Tibial nerve (tissue), 4 donors: ENCODE data around the gene ZNF502. TPM values are rescaled to one million over a fixed set of nuclear protein-coding genes. Genes with fewer than 3 reads are reported as not detected.
A peak's percentile ranks its signal among the peaks of the same experiment; 100 is the strongest.

ENCODE experiments used
- DNase-seq, 2 donors: peaks; one replicate each; pipeline ENCODE4 v3.0.0-alpha.2; 2019; ENCODE audit warnings: low spot score in 2 of 2
- H3K27ac ChIP-seq, 4 donors: fragments of 200-600 bp; sonication (generic) in 3 of 4; one replicate each; pipeline ENCODE4 v1.5.1; 2017 to 2019; ENCODE audit warnings: mild to moderate bottlenecking in 1 of 4
- H3K27me3 ChIP-seq, 2 donors: fragments of 200-600 bp; sonication (generic) in 1 of 2; one replicate each; pipeline versions ENCODE4 v1.5.1 to v1.6.0; 2017 to 2019
- H3K36me3 ChIP-seq, 3 donors: fragments of 200-600 bp; sonication (generic); one replicate each; pipeline ENCODE4 v1.5.1; 2018 to 2019
- H3K4me1 ChIP-seq, 4 donors: fragments of 200-600 bp; sonication (generic) in 3 of 4; one replicate each; pipeline ENCODE4 v1.5.1; 2017 to 2019
- H3K4me3 ChIP-seq, 4 donors: fragments of 200-600 bp; sonication (generic) in 3 of 4; one replicate each; pipeline ENCODE4 v1.5.1; 2017 to 2019; ENCODE audit warnings: mild to moderate bottlenecking in 1 of 4, moderate library complexity in 1 of 4
- H3K9me3 ChIP-seq, 4 donors: fragments of 200-600 bp; sonication (generic) in 3 of 4; one replicate each; pipeline ENCODE4 v1.5.1; 2017 to 2019
- CTCF ChIP-seq, 5 experiments: fragments of 200-600 bp in 3 of 5; fragments of 450-650 bp in 2 of 5; sonication (generic) in 3 of 5; IDR thresholded peaks; one replicate each; pipeline ENCODE4 v1.5.1; 2016 to 2019; ENCODE audit warnings: antibody characterized with exemption in 5 of 5, mild to moderate bottlenecking in 3 of 5, moderate library complexity in 2 of 5
- EP300 ChIP-seq, 2 donors: sonication (generic); formaldehyde crosslinking; IDR thresholded peaks; one replicate each; pipeline ENCODE4 v1.6.1; 2017; ENCODE audit warnings: antibody characterized with exemption in 2 of 2, mild to moderate bottlenecking in 1 of 2
- POLR2A ChIP-seq, 2 donors: fragments of 450-650 bp; IDR thresholded peaks; one replicate each; pipeline ENCODE4 v1.6.1; 2017; ENCODE audit warnings: antibody characterized with exemption in 2 of 2, mild to moderate bottlenecking in 2 of 2, moderate library complexity in 2 of 2
- WGBS, 2 donors: methylation state at CpG; one replicate each; pipeline ENCODE4 v1.1.5; 2018; 5-methylcytosine and 5-hydroxymethylcytosine counted together
- total RNA-seq, 4 donors: library from RNA; depleted of rRNA; stranded (reverse); fragments of >200 nt; gene quantifications; one replicate each; pipeline ENCODE4 v1.1.0, GENCODE V29; 2016

Gene ZNF502
- total RNA-seq, 4 donors from 2014 or later = 3.7 to 8.1 (median 6.1) TPM

GRCh38 chr3:44687898-44688297 is 24.6 kb upstream of the ZNF502 start:
- Histone ChIP-seq H3K9me3 (peaks cover 0 to 19% (median 1%) of the 10 kb centered on the region in 4 donors), H3K4me3 (no peak overlapping the region), H3K4me1 (peaks cover 0 to 15% (median 0%) of the 10 kb centered on the region in 4 donors), H3K27me3 (peaks cover 0 to 12% of the 10 kb centered on the region in 2 donors), H3K36me3 (peaks cover 0 to 18% (median 0%) of the 10 kb centered on the region in 3 donors), H3K27ac (no peak overlapping the region)
- no peak for DNase-seq
- TF ChIP-seq EP300 (IDR thresholded peaks at IDR 0.05) (no peak), CTCF (IDR thresholded peaks at IDR 0.05) (no peak), POLR2A (IDR thresholded peaks at IDR 0.05) (no peak)
- 62 to 64% methylated on average over 1 of the region's 1 CpG for WGBS, 2 donors

- DNase-seq = no peak
- WGBS, 2 donors = 97 to 98% methylated on average over 10 of the region's 10 CpGs
- no peak overlapping the region for H3K4me3 ChIP-seq
- no peaks in the 10 kb centered on the region for H3K4me1 ChIP-seq
- TF ChIP-seq POLR2A (IDR thresholded peaks at IDR 0.05) (no peak), CTCF (IDR thresholded peaks at IDR 0.05) (no peak), EP300 (IDR thresholded peaks at IDR 0.05) (no peak)
- no peak overlapping the region for H3K27ac ChIP-seq
- peaks cover 0 to 89% (median 12%) of the 10 kb centered on the region in 3 donors for H3K36me3 ChIP-seq
- H3K27me3 ChIP-seq = no peaks in the 10 kb centered on the region
- H3K9me3 ChIP-seq = peaks cover 11 to 100% (median 54%) of the 10 kb centered on the region in 4 donors
Observed at GRCh38 chr3:44721231-44722102, 9.0 kb downstream of the ZNF502 start.

- Histone ChIP-seq H3K36me3 (peaks cover 0 to 84% (median 12%) of the 10 kb centered on the region in 3 donors), H3K27ac (no peak overlapping the region), H3K4me3 (no peak overlapping the region), H3K9me3 (peaks cover 11 to 100% (median 54%) of the 10 kb centered on the region in 4 donors), H3K4me1 (no peaks in the 10 kb centered on the region), H3K27me3 (no peaks in the 10 kb centered on the region)
- no peak for TF ChIP-seq EP300 (IDR thresholded peaks at IDR 0.05)
- TF ChIP-seq POLR2A (IDR thresholded peaks at IDR 0.05) = no peak
- TF ChIP-seq CTCF (IDR thresholded peaks at IDR 0.05) = no peak
- 100% methylated on average over 1 of the region's 1 CpG for WGBS, 2 donors
- no peak for DNase-seq
Observed at GRCh38 chr3:44722103-44722401, 9.6 kb downstream of the ZNF502 start.

GRCh38 chr3:44729384-44729910 is 17.0 kb downstream of the ZNF502 start, which contains the start of gene ZNF501:
Gene ZNF501, plus strand, starts transcription at chr3:44729635. Its CDS starts 4,787 bp downstream, at chr3:44734422.
- H3K9me3 ChIP-seq = peaks cover 0 to 75% (median 38%) of the 10 kb centered on the region in 4 donors
- peak within 1 kb of the TSS; percentile 47 to 86 (median 66) for H3K4me3 ChIP-seq
- H3K36me3 ChIP-seq = peaks cover 0 to 55% (median 16%) of the 10 kb centered on the region in 3 donors
- peak within 1 kb of the TSS in 1 of 4 donors; percentile 75 for H3K27ac ChIP-seq
- 0 to 1% methylated on average over 35 to 46 of the region's 46 CpGs for WGBS, 2 donors
- TF ChIP-seq CTCF (IDR thresholded peaks at IDR 0.05) = no peak
- TF ChIP-seq POLR2A (IDR thresholded peaks at IDR 0.05) = peak in 1 of 2 donors; percentile 19
- peak in 1 of 2 donors; percentile 83 for TF ChIP-seq EP300 (IDR thresholded peaks at IDR 0.05)
- peaks cover 0 to 18% (median 0%) of the 10 kb centered on the region in 4 donors for H3K4me1 ChIP-seq
- no peaks in the 10 kb centered on the region for H3K27me3 ChIP-seq
- peak; percentile 80 to 91 for DNase-seq
